GM12872 (cell line): ENCODE data around the gene HCN4.

Experiments
- TF ChIP-seq, protein P1 (sequence below): IDR thresholded peaks from 3 replicates; pipeline ENCODE4 v1.5.1; 2011; ENCODE audit warnings: low read depth, mild to moderate bottlenecking, low read length, moderate library complexity; ENCODE audit not compliant: insufficient read depth

The HCN4 gene

DNA sequence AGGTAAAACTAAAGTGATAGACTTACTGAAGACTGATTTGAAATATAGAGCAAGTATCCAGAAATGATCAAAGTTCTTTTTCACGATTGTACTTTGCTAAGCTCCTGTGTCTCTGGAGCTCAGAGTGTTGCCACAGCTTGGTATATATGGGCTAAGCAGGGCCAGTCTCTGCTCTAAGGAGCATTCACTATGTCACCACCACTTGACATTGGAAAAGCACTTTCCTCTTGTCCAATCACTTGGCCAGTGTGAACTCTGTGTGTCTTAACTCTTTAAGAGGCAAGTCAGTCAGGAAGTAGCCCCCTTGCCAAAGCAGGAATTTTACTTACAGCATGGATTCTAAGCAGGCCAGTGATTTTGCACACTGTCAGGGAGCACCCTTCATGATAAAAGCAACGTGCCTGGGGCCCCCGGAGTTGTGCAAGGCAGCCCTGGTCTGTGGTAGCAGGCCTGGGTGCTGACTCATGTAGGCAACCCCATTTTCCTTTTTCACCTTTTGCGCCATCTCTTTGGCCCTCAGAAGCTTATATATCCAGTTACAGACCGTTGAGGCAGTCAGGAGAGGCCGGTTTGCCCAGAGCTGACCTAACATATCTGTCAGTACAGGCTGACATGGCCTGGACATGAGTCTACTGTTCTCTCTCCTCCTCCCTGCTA is 73.0 kb downstream of the HCN4 start:
- TF ChIP-seq, protein P1, sequence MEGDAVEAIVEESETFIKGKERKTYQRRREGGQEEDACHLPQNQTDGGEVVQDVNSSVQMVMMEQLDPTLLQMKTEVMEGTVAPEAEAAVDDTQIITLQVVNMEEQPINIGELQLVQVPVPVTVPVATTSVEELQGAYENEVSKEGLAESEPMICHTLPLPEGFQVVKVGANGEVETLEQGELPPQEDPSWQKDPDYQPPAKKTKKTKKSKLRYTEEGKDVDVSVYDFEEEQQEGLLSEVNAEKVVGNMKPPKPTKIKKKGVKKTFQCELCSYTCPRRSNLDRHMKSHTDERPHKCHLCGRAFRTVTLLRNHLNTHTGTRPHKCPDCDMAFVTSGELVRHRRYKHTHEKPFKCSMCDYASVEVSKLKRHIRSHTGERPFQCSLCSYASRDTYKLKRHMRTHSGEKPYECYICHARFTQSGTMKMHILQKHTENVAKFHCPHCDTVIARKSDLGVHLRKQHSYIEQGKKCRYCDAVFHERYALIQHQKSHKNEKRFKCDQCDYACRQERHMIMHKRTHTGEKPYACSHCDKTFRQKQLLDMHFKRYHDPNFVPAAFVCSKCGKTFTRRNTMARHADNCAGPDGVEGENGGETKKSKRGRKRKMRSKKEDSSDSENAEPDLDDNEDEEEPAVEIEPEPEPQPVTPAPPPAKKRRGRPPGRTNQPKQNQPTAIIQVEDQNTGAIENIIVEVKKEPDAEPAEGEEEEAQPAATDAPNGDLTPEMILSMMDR: no peak

DNA sequence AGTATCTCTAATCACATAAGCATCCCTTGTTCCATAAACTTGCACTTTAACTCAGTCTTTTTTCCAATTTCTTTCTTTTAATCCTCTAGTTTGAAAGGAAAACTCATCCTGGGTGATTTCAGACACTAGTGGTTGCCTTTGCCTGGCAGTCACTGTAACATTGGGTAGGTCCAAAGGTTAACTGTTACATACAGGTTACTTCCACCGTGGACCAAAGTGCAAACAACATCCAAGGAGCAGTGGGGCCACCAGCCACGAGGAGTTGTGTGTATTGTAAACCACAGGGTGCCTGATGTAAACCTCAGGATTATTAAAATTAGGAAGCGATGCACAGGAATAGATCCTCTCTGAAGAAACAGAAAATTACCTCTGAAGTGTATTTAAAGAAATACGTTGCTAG is 75.0 kb downstream of the HCN4 start:
- TF ChIP-seq, protein P1: no peak

DNA sequence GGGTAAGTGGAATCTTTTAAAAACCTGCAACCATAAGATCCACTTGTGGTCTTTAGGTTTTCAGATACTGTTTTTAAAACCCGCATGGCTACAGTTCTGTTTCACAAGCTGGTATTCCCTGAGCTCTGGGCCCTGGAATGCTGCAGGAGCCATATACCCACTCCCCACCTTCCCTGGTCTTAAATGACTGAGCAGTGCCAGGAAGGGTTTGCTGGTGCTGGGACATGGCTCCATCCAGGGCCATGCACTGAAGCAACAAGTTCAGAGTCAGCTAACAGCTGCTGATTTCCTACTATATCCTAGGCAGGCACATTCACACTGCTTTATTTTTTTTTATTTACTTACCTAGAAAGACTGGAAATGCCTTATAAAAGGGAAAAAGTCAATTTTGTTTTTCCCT is 77.3 kb downstream of the HCN4 start:
- TF ChIP-seq, protein P1: no peak

DNA sequence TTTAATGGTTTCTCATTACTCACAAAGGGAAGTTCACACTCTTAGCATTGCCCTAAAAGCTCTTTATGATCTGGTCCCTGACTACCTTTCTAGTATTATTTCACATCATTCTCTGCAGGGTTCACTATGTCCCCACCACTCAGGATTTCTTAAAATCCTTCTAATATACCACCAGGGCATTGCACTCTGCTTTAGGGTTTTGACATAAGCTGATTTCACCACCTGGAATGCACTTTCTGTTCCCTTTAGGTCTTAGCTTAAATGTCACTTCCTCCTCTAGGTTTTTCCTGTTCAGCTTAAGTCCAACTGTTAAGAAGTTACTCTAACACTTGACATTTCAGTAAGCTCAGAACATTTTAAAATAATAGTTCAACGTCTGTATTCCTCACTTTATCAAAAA is 81.7 kb downstream of the HCN4 start:
- TF ChIP-seq, protein P1: no peak

DNA sequence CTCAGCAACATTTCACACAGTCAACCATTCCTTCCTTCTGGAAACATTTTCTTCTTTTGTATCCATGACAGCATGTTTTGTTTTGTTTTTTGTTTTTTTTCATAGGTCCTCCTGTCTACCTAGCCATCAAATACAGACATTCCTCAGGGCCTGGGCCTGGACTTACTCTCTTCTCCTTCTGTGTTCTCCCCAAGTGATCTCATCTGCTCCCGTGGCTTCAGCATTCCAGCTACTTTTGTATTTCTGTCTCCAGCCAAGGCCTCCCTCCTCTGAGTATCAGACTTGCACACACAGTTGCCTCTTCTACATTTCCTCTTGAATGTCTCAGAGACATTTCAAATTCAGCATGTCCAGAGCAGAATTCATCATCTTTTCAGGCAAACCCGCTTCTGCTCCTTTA is 82.4 kb downstream of the HCN4 start:
- TF ChIP-seq, protein P1: no peak

DNA sequence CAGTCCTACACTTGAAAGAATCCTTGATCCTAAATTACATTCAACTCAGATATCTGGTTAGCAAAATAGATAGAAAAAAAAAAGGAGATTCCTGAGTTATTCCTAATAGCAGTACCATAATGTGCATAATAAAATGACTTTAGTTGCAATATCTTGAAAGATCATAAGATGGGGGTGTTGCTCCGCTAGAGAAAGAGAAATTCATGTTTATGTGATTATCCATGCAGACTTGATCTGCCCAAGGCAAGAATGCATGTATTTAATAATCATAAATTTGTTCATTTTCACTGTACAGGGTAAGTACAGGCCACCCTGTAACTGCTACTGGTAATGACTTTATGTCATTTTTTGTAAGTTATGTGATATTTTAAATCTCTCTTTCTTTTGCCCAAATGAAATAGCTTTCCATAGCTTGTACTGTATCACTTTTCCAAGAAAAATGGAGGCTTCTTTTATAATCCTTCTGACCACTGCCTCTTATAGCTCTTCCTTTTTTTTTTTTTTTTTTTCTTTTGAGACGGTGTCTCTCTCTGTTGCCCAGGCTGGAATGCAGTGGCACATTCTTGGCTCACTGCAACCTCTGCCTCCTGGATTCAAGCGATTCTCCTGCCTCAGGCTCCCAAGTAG is 84.6 kb downstream of the HCN4 start:
- TF ChIP-seq, protein P1: no peak

DNA sequence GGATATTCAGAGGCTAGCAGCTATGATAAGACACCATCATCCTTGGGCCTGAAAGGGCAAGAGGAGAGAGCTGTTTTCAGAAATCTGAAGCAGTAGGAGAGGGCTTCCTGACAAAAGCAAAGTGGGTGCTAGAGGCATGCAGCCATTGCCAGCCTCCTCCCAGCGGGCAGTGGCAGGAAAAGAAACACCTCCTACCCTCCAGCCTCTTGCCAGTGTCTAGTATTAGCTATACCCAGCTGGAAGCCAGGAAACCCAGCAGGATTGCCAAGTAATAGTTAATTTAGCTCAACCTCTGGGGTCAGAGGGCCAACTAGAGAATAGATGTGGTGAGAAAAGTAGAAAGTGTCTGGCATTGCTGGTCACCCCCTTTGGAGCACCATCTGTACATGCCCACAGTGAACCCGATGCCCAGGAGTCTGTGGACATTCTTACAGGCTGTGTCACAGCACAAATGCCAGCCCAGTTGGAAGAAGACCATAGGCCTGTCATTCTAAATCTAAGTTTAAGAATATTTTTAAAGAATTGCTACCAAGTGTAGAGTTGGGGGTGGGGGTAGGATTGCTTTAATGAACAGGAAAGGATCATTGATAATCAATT is 85.3 kb downstream of the HCN4 start:
- TF ChIP-seq, protein P1: no peak
